Subcutaneous adipose tissue (tissue), 4 donors: ENCODE data around the gene NMUR2. TPM values are rescaled to one million over a fixed set of nuclear protein-coding genes. Genes with fewer than 3 reads are reported as not detected.

Experiments used
- CTCF ChIP-seq: fragments of 450-650 bp; IDR thresholded peaks from one replicate; pipeline ENCODE4 v1.5.1; 2016; ENCODE audit warnings: low read depth, mild to moderate bottlenecking, control low read depth, antibody characterized with exemption, moderate library complexity
- total RNA-seq, 4 donors: library from RNA; depleted of rRNA; stranded (reverse); fragments of >200 nt; gene quantifications; one replicate each; pipeline ENCODE4 v1.1.0, GENCODE V29; 2016

Gene NMUR2
- total RNA-seq, 4 donors from 2014 or later = not detected

- TF ChIP-seq CTCF = no peak
These were observed 17.0 kb upstream of the NMUR2 start for GRCh38 chr5:152422081-152422480.

- TF ChIP-seq CTCF = no peak
These were observed 7.0 kb upstream of the NMUR2 start for GRCh38 chr5:152412129-152412528.

- TF ChIP-seq CTCF = no peak
These were observed 1.0 kb upstream of the NMUR2 start for GRCh38 chr5:152406082-152406481.

- TF ChIP-seq CTCF = no peak
These were observed 585 bp downstream of the NMUR2 start for GRCh38 chr5:152404494-152404893.

- no peak for TF ChIP-seq CTCF
These were observed 2.0 kb downstream of the NMUR2 start for GRCh38 chr5:152403046-152403445.

GRCh38 chr5:152400846-152401245, 4.2 kb downstream of the NMUR2 start:
- TF ChIP-seq CTCF = no peak

- TF ChIP-seq CTCF = no peak
These were observed 7.5 kb downstream of the NMUR2 start for GRCh38 chr5:152397581-152397980.

GRCh38 chr5:152393441-152393840, 11.6 kb downstream of the NMUR2 start:
- TF ChIP-seq CTCF = no peak
